ENCODE data around the gene SPAG4.

The SPAG4 gene

GRCh38 chr20:35657271-35657670 is 41.6 kb downstream of the SPAG4 start:
- no peak for DNase-seq (ENCODE audit: low read depth in 2 of 2)

DNA sequence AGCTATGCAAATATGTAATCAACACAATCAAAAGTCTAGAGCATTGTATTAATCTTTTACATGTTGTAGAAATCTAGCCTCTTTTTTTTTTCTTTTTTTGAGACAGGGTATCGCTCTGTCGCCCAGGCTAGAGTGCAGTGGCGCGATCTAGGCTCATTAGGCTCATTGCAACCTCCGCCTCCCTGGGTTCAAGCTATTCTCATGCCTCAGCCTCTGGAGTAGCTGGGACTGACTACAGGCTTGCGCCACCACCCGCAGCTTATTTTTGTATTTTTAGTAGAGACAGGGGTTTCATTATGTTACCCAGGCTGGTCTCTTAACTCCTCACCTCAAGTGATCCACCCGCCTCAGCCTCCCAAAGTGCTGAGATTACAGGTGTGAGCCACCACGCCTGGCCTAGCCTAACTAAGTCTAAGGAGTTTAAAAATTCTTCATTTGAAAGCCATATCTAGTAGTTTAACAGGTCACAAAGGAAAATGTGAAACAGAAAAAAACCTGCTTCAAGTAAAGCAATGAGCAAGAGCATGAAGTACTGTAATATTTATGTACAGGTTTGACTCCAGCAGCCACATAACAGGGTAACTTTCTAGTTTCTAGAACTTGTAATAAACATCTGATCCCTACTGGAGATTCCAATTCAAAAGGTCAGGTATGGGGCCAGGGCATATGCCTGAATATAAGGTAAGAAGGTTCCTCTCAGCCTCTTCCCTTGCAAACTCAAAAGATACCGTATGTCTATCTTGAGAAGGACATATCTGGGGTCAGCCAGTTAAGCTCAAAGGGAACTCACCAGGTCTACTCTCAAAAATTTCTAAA is 44.7 kb downstream of the SPAG4 start:
- DNase-seq (ENCODE audit: low read depth in 2 of 2): no peak

DNA sequence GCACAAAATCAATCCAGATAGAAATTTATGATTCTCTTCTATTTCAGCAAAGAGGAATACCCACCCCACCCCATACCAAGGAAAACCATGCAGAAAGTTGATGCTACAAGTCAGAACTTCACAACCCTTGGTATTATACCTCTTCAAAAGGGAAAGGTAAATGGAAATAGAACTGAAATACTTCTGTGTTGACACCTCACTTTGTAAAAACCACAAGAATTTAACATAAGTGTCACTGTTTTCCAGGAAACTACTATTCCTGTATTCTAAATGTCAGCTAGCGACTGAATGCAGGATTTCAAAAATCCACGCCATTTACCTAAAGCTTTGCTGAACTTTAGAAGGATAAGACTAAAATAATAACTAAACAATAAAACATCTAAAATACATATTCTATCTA is 45.4 kb downstream of the SPAG4 start:
- DNase-seq (ENCODE audit: low read depth in 2 of 2): no peak

DNA sequence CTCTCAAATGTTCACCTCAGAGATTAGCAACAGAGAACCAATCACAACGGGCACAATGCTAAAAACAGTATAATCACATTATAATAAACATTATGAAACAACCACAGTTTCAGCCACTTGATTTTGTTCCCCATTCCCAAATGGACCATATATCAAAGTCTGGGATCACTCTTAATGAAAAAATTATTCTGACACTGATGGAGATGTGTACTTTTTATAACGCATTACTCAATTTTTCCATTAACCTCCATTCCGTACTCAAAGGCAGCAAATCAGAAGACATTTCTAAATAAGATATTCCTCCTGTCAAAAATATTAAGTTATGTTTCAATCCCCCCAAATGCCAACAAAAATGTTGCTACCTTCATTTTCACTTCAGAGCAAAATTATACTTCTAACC is 46.3 kb downstream of the SPAG4 start:
- DNase-seq (ENCODE audit: low read depth in 2 of 2): no peak

DNA sequence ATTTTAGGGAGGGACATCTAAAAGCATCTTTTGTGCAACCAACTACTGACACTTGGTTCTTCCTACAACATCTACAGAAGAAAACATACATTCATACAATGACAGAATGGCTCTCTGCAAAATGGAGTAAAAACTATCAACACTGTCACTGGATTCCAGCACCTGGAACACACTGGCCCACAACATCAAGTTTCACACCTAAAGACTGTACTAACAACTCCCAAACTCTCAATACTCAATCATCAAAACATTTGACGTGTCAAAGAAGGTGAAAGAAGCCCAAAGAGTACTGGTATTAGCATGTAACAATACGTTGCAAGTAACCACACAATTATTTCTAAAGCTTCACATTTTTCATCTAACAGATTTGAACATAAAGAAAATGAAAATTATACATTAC is 46.9 kb downstream of the SPAG4 start:
- DNase-seq (ENCODE audit: low read depth in 2 of 2): no peak

- peak; percentile 20 to 29 for DNase-seq (ENCODE audit: low read depth in 2 of 2)
These were observed 48.2 kb downstream of the SPAG4 start for GRCh38 chr20:35663516-35664465.

DNA sequence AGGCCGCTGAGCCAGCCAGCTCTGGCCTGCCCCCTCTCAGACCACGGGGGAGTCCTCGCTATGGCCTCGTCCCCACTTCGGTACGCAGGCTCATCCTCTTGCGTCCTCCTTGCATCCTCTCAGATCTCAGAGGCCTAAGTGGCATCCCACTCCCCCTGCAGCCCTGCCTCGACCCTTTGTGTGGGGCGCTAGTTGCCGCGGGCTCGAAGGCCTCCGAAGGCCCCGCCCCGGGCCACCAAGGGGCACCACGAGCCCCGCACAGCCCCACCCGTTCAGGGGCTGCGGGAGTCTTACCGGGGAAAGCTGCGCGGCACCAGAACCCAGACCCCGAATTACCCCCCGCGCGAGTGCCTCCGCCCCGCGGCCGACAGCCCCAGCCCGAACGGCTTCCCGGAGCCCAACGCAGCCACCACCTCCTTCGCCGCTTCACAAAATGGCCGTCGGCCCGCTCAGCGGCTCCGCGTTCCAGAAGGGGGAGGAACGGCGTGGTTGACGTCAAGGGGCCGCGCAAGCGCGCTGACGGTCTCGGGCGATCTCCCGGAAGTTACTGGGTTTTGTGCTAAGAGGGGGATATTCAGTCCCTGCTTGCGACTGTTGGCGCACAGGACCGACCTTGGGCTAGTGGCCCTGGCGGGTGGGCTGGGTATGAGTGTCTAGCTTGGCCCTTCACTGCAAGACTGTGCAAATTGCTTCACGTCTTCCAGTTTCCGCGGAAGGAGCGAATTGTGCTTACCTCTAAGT is 49.0 kb downstream of the SPAG4 start, which contains the start of the genes CPNE1 and RBM12:
Gene CPNE1, minus strand, starts transcription at position 435 of the 741 bp plus-strand sequence. CDS start 31,977 bp downstream, outside the sequence.
Gene RBM12, minus strand, starts transcription at position 435 of the 741 bp plus-strand sequence. CDS start 9,578 bp downstream, outside the sequence.
- peak; percentile 85 to 87 for DNase-seq (ENCODE audit: low read depth in 2 of 2)

DNA sequence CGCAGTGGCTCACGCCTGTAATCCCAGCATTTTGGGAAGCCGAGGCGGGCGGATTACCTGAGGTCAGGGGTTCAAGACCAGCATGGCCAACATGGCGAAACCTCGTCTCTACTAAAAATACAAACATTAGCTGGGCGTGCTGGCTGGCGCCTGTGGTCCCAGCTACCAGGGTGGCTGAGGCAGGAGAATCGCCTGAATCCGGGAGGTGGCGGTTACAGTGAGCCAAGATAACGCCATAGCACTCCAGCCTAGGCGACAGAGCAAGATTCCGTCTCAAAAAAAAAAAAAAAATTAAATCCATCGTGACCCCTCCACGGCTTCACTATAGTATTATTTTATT is 50.3 kb downstream of the SPAG4 start:
- DNase-seq (ENCODE audit: low read depth in 2 of 2): no peak

DNA sequence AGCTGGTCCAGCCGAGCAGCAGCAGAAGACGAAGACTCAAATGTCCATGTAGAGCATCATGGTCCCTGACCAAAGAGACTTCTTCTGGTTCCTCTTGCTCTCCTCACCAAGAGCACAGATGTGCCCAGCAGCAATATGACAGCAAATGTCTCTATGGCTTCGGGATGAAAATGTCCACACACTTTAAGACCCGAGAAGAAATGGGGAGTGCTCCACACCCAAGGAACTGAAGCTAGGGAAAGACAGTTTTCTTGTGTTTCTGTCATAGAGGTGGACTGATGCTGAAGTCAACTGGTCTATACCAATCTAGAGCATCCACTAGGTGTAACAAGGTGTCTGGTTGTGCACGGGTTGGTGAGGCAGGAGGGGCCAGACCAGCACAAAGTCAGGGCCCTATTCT is 53.6 kb downstream of the SPAG4 start:
- no peak for DNase-seq (ENCODE audit: low read depth in 2 of 2)

- DNase-seq (ENCODE audit: low read depth in 2 of 2): no peak
These were observed 54.1 kb downstream of the SPAG4 start for GRCh38 chr20:35669681-35670080.
